H9 (cell line): ENCODE measurements around the gene GPM6B. TPM values are rescaled to one million over a fixed set of nuclear protein-coding genes. Genes with fewer than 3 reads are reported as not detected.

Experiments used
- DNase-seq: peaks from one replicate; pipeline ENCODE4 v3.0.0-alpha.2; 2017
- H2AFZ ChIP-seq: one replicate; pipeline ENCODE4 v1.6.1; 2013; ENCODE audit warnings: mild to moderate bottlenecking, low read length, control low read depth, moderate library complexity
- H2AK5ac ChIP-seq: 2 replicates; pipeline ENCODE4 v1.6.1; 2013; ENCODE audit warnings: low read length, control low read depth, mixed read lengths; ENCODE audit not compliant: insufficient read length
- H2BK120ac ChIP-seq: one replicate; pipeline ENCODE4 v1.6.1; 2013; ENCODE audit warnings: low read depth, mild to moderate bottlenecking, low read length, control low read depth, inconsistent platforms; ENCODE audit not compliant: poor library complexity, severe bottlenecking
- H2BK12ac ChIP-seq: 2 replicates; pipeline ENCODE4 v1.6.1; 2013; ENCODE audit warnings: low read length, control low read depth, mixed read lengths, low read depth; ENCODE audit not compliant: insufficient read length
- H2BK15ac ChIP-seq: 2 replicates; pipeline ENCODE4 v1.6.1; 2013; ENCODE audit warnings: low read depth, low read length, control low read depth
- H2BK20ac ChIP-seq: one replicate; pipeline ENCODE4 v1.6.1; 2013; ENCODE audit warnings: low read depth, mild to moderate bottlenecking, low read length, control low read depth, inconsistent platforms; ENCODE audit not compliant: poor library complexity, severe bottlenecking
- H2BK5ac ChIP-seq: 2 replicates; pipeline ENCODE4 v1.6.1; 2013; ENCODE audit warnings: low read length, control low read depth, mixed read lengths; ENCODE audit not compliant: insufficient read length
- H3K14ac ChIP-seq: 2 replicates; pipeline ENCODE4 v1.6.1; 2013; ENCODE audit warnings: low read length, control low read depth; ENCODE audit not compliant: insufficient read depth
- H3K18ac ChIP-seq: 2 replicates; pipeline ENCODE4 v1.6.1; 2013; ENCODE audit warnings: low read depth, mild to moderate bottlenecking, mixed read lengths, low read length, control low read depth; ENCODE audit not compliant: insufficient read length
- H3K23ac ChIP-seq: 2 replicates; pipeline ENCODE4 v1.6.1; 2013; ENCODE audit warnings: low read length, control low read depth, mixed read lengths, low read depth; ENCODE audit not compliant: insufficient read length
- H3K23me2 ChIP-seq: 2 replicates; pipeline ENCODE4 v1.6.1; 2013; ENCODE audit warnings: low read depth, mild to moderate bottlenecking, mixed read lengths, low read length, control low read depth; ENCODE audit not compliant: insufficient read length, poor library complexity, severe bottlenecking
- H3K27ac ChIP-seq: 2 replicates; pipeline ENCODE4 v1.5.1; 2013; ENCODE audit warnings: low read length, control low read depth, mixed read lengths, low read depth; ENCODE audit not compliant: insufficient read length
- H3K27me3 ChIP-seq: 2 replicates; pipeline ENCODE4 v1.6.1; 2013; ENCODE audit warnings: low read length, control low read depth, inconsistent platforms; ENCODE audit not compliant: insufficient read depth
- H3K4ac ChIP-seq: 2 replicates; pipeline ENCODE4 v1.6.1; 2013; ENCODE audit warnings: low read depth, mild to moderate bottlenecking, control low read depth, inconsistent platforms, low read length, moderate library complexity
- H3K4me1 ChIP-seq: 2 replicates; pipeline ENCODE4 v1.6.1; 2013; ENCODE audit warnings: low read length, control low read depth, inconsistent platforms; ENCODE audit not compliant: insufficient read depth
- H3K4me2 ChIP-seq: 2 replicates; pipeline ENCODE4 v1.6.1; 2013; ENCODE audit warnings: low read length, control low read depth, mixed read lengths; ENCODE audit not compliant: insufficient read length, insufficient read depth
- H3K56ac ChIP-seq: 2 replicates; pipeline ENCODE4 v1.6.1; 2013; ENCODE audit warnings: low read depth, mild to moderate bottlenecking, mixed read lengths, low read length, control low read depth; ENCODE audit not compliant: insufficient read length
- H3K79me1 ChIP-seq: 2 replicates; pipeline ENCODE4 v1.6.1; 2013; ENCODE audit warnings: low read depth, mild to moderate bottlenecking, moderate library complexity, low read length, control low read depth, inconsistent platforms; ENCODE audit not compliant: insufficient read depth, poor library complexity, severe bottlenecking
- H3K79me2 ChIP-seq: 2 replicates; pipeline ENCODE4 v1.6.1; 2013; ENCODE audit warnings: low read length, control low read depth, inconsistent platforms; ENCODE audit not compliant: insufficient read depth
- H3K9ac ChIP-seq: 2 replicates; pipeline ENCODE4 v1.6.1; 2013; ENCODE audit warnings: low read length, control low read depth, mixed read lengths; ENCODE audit not compliant: insufficient read length; ENCODE audit errors: extremely low read depth
- H3K9me3 ChIP-seq: one replicate; pipeline ENCODE4 v1.6.1; 2013; ENCODE audit warnings: low read depth, low read length, inconsistent platforms; ENCODE audit not compliant: control insufficient read depth
- H3T11ph ChIP-seq: one replicate; pipeline ENCODE4 v1.6.1; 2013; ENCODE audit warnings: mild to moderate bottlenecking, low read length, control low read depth, inconsistent platforms
- H4K20me1 ChIP-seq: one replicate; pipeline ENCODE4 v1.6.1; 2013; ENCODE audit not compliant: control insufficient read depth, insufficient read length, insufficient read depth
- H4K5ac ChIP-seq: 2 replicates; pipeline ENCODE4 v1.6.1; 2013; ENCODE audit warnings: low read depth, mild to moderate bottlenecking, mixed read lengths, low read length, control low read depth; ENCODE audit not compliant: insufficient read length
- H4K8ac ChIP-seq: replicated peaks from 2 replicates; pipeline ENCODE4 v1.6.1; 2013; ENCODE audit warnings: low read length, control low read depth, mixed read lengths, low read depth; ENCODE audit not compliant: insufficient read length
- H4K91ac ChIP-seq: 2 replicates; pipeline ENCODE4 v1.6.1; 2013; ENCODE audit warnings: low read depth, mild to moderate bottlenecking, moderate library complexity, mixed read lengths, low read length, control low read depth; ENCODE audit not compliant: insufficient read length
- H3K27ac Mint-ChIP-seq, 3 experiments: 2 replicates in 2 of 3; 3 replicates in 1 of 3; pipeline ENCODE4 v1.8.0; 2020 to 2021; ENCODE audit warnings: mixed read lengths in 3 of 3, mild to moderate bottlenecking in 1 of 3, moderate library complexity in 1 of 3
- H3K27me3 Mint-ChIP-seq: 2 replicates; pipeline ENCODE4 v1.8.0; 2021; ENCODE audit warnings: low read depth, mild to moderate bottlenecking, moderate library complexity, mixed read lengths
- H3K36me3 Mint-ChIP-seq, 3 experiments: 2 replicates in 2 of 3; 3 replicates in 1 of 3; pipeline ENCODE4 v1.8.0; 2020 to 2021; ENCODE audit warnings: low read depth in 3 of 3, mixed read lengths in 3 of 3; ENCODE audit not compliant: insufficient read depth in 1 of 3
- H3K4me1 Mint-ChIP-seq, 2 experiments: 2 replicates each; pipeline ENCODE4 v1.8.0; 2020; ENCODE audit warnings: mixed read lengths in 2 of 2
- H3K4me3 Mint-ChIP-seq, 2 experiments: 2 replicates in 1 of 2; 3 replicates in 1 of 2; pipeline ENCODE4 v1.8.0; 2020 to 2021; ENCODE audit warnings: mild to moderate bottlenecking in 2 of 2, mixed read lengths in 2 of 2, moderate library complexity in 1 of 2
- H3K9me3 Mint-ChIP-seq, 2 experiments: 2 replicates in 1 of 2; 3 replicates in 1 of 2; pipeline ENCODE4 v1.8.0; 2020; ENCODE audit warnings: mild to moderate bottlenecking in 2 of 2, mixed read lengths in 2 of 2, moderate library complexity in 1 of 2
- CTCF ChIP-seq: fragments of 200-600 bp; sonication (generic); conservative IDR thresholded peaks from 3 replicates; pipeline ENCODE4 v1.8.0; 2021; ENCODE audit warnings: antibody characterized with exemption, mild to moderate bottlenecking
- WGBS: extraction: QIAGEN DNeasy Blood & Tissue Kit; methylation state at CpG from one replicate; pipeline ENCODE4 v1.1.7; 2013; ENCODE audit warnings: missing lambda C conversion rate, low lambda C conversion rate, mixed read lengths; ENCODE audit not compliant: insufficient read length; ENCODE audit errors: extremely low coverage; 5-methylcytosine and 5-hydroxymethylcytosine counted together
- total RNA-seq: library from RNA; stranded (reverse); gene quantifications from 2 replicates; pipeline ENCODE4 v1.2.1, GENCODE V29; 2021

GPM6B gene
- total RNA-seq, 1 experiment from 2014 or later: 73.9 TPM

DNA sequence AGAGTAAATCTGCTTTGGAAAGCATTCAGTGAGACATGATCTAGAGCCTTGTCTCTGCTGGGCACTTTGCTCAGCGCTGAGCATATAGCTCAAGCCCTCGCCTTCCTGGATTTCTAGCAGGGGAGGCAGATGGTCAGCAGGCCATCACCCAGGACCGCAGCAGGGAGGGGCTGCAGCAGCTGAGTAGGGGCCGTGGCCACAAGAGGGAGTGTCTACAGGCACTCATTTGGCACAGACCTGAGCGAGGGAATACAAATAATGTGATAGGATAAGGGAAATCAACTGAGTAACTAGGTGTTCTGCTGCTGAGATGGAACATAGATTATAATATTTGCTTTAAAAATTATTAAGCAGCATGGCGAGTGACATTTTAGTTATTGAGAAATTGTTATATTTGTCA, 52.1 kb downstream of the GPM6B start:
- Histone ChIP-seq H2BK20ac (no peak overlapping the region), H3K18ac (no peak overlapping the region), H3K9ac (no peak overlapping the region), H3K23me2 (no peaks in the 10 kb centered on the region), H3K79me2 (no peaks in the 10 kb centered on the region), H3K4ac (no peak overlapping the region), H2BK120ac (no peak overlapping the region), H3K27ac (no peak overlapping the region), H3K23ac (no peak overlapping the region), H2AK5ac (no peak overlapping the region), H4K20me1 (no peaks in the 10 kb centered on the region), H3K4me1 (peaks cover 11% of the 10 kb centered on the region; the same call in 1 of the 2 replicates), H2BK5ac (no peak overlapping the region), H3K79me1 (no peaks in the 10 kb centered on the region), H3K9me3 (no peaks in the 10 kb centered on the region), H2BK12ac (no peak overlapping the region), H2BK15ac (no peak overlapping the region), H4K91ac (no peak overlapping the region), H2AFZ (no peak overlapping the region), H3K14ac (no peak overlapping the region), H4K8ac (no peak overlapping the region), H4K5ac (no peak overlapping the region), H3T11ph (no peak overlapping the region), H3K27me3 (no peaks in the 10 kb centered on the region), H3K4me2 (no peak overlapping the region), H3K56ac (no peak overlapping the region)
- peaks cover 23 to 38% of the 10 kb centered on the region in 2 experiments for H3K9me3 Mint-ChIP-seq
- H3K4me3 Mint-ChIP-seq: no peak overlapping the region
- peak; percentile 62 for TF ChIP-seq CTCF
- peak; percentile 69 for DNase-seq
- WGBS: no CpG with 5 or more reads among the region's 6 CpGs
- peaks cover 18 to 71% (median 51%) of the 10 kb centered on the region in 3 experiments for H3K36me3 Mint-ChIP-seq
- no peaks in the 10 kb centered on the region for H3K27me3 Mint-ChIP-seq
- H3K27ac Mint-ChIP-seq: no peak overlapping the region
- peaks cover 29 to 54% of the 10 kb centered on the region in 2 experiments for H3K4me1 Mint-ChIP-seq
